K562 (cell line): ENCODE data around the gene SPAG9. TPM values are rescaled to one million over a fixed set of nuclear protein-coding genes. Genes with fewer than 3 reads are reported as not detected.

Source experiments
- CC2D1A ChIP-seq: fragments of 450-650 bp; IDR thresholded peaks from 2 replicates; pipeline ENCODE4 v1.6.1; 2017; ENCODE audit warnings: mild to moderate bottlenecking
- DMBX1 ChIP-seq: fragments of 250-450 bp; sonication (Bioruptor Pico); IDR thresholded peaks from 2 replicates; pipeline ENCODE4 v1.8.0; 2022; ENCODE audit warnings: inconsistent platforms, mild to moderate bottlenecking, moderate library complexity, borderline replicate concordance
- ETS2 ChIP-seq: IDR thresholded peaks from 2 replicates; pipeline ENCODE4 v1.6.1; 2016; ENCODE audit warnings: borderline replicate concordance, missing genetic modification characterization, mild to moderate bottlenecking, moderate library complexity, missing compliant biosample characterization; ENCODE audit not compliant: poor library complexity, severe bottlenecking
- NBN ChIP-seq: fragments of 450-650 bp; IDR thresholded peaks from 2 replicates; pipeline ENCODE4 v1.6.1; 2016; ENCODE audit warnings: low read depth, mild to moderate bottlenecking
- NR2C1 ChIP-seq, 2 experiments: fragments of 450-650 bp; IDR thresholded peaks; 2 replicates each; pipeline ENCODE4 v1.6.1; 2017; ENCODE audit warnings: mild to moderate bottlenecking in 2 of 2, antibody characterized with exemption in 1 of 2, inconsistent platforms in 1 of 2, missing compliant biosample characterization in 1 of 2, missing genetic modification characterization in 1 of 2
- POLR2H ChIP-seq: IDR thresholded peaks from 2 replicates; pipeline ENCODE4 v1.6.1; 2016; ENCODE audit warnings: missing genetic modification characterization, low read depth, mild to moderate bottlenecking, control low read depth, missing compliant biosample characterization, moderate library complexity
- SMARCA5 ChIP-seq: fragments of 450-650 bp; IDR thresholded peaks from 2 replicates; pipeline ENCODE4 v1.6.1; 2016
- YY1 ChIP-seq, 3 experiments: IDR thresholded peaks; 2 replicates each; pipeline ENCODE4 v1.6.1; 2011; ENCODE audit warnings: low read length in 2 of 3, mild to moderate bottlenecking in 2 of 3, moderate library complexity in 2 of 3, borderline replicate concordance in 1 of 3, control low read depth in 1 of 3, low read depth in 1 of 3; ENCODE audit not compliant: insufficient read depth in 3 of 3, insufficient replicate concordance in 2 of 3, control insufficient read depth in 1 of 3, insufficient read length in 1 of 3; ENCODE audit errors: extremely low read depth in 1 of 3
- ZNF175 ChIP-seq: fragments of 200-800 bp; sonication (Bioruptor generic); IDR thresholded peaks from 2 replicates; pipeline ENCODE4 v1.6.1; 2016; ENCODE audit warnings: low read depth, mild to moderate bottlenecking, missing genetic modification characterization, missing compliant biosample characterization
- ZNF224 ChIP-seq: sonication (generic); formaldehyde crosslinking; IDR thresholded peaks from 2 replicates; pipeline ENCODE4 v1.8.0; 2022; ENCODE audit warnings: mild to moderate bottlenecking, missing genetic modification reagents
- polyA plus RNA-seq, 8 experiments: library from polyadenylated mRNA; depleted of rRNA in 4 of 8; stranded (reverse) in 5 of 8; unstranded in 3 of 8; fragments of >200 nt; fragmentation: Nextera tagmentation in 2 of 8; fragmentation: Illumina TruSeq in 1 of 8; extraction: Ambion mirVana in 2 of 8; extraction: Trizol in 1 of 8; gene quantifications; 2 replicates each; pipeline versions ENCODE4 v1.2.1 to v1.2.3, GENCODE V29; 2011 to 2014; ENCODE audit warnings: inconsistent platforms in 1 of 8, missing spikeins in 1 of 8
- total RNA-seq, 7 experiments: library from RNA; depleted of rRNA in 6 of 7; stranded (reverse); fragments of >200 nt in 6 of 7; fragmentation: Illumina TruSeq in 2 of 7; extraction: Trizol in 2 of 7; gene quantifications; 2 replicates each; pipeline versions ENCODE4 v1.2.1 to v1.2.3, GENCODE V29; 2011 to 2021; ENCODE audit warnings: low replicate concordance in 1 of 7
- TF ChIP-seq, protein P1 (sequence below): fragments of 250-450 bp; sonication (Bioruptor Pico); IDR thresholded peaks from 2 replicates; pipeline ENCODE4 v1.5.0; 2021; ENCODE audit warnings: mild to moderate bottlenecking, moderate library complexity
- TF ChIP-seq, protein P2 (sequence below), 2 experiments: fragments of 450-650 bp; IDR thresholded peaks; 2 replicates each; pipeline ENCODE4 v1.6.1; 2016; ENCODE audit warnings: mild to moderate bottlenecking in 2 of 2, borderline replicate concordance in 1 of 2, low read depth in 1 of 2, moderate library complexity in 1 of 2

Gene SPAG9
- total and polyA plus RNA-seq, 9 of the 15 experiments (the other 6 are each of a cell fraction or from before 2014, with no cell fraction given) = 12.2 to 99.2 (median 58.2) TPM

DNA sequence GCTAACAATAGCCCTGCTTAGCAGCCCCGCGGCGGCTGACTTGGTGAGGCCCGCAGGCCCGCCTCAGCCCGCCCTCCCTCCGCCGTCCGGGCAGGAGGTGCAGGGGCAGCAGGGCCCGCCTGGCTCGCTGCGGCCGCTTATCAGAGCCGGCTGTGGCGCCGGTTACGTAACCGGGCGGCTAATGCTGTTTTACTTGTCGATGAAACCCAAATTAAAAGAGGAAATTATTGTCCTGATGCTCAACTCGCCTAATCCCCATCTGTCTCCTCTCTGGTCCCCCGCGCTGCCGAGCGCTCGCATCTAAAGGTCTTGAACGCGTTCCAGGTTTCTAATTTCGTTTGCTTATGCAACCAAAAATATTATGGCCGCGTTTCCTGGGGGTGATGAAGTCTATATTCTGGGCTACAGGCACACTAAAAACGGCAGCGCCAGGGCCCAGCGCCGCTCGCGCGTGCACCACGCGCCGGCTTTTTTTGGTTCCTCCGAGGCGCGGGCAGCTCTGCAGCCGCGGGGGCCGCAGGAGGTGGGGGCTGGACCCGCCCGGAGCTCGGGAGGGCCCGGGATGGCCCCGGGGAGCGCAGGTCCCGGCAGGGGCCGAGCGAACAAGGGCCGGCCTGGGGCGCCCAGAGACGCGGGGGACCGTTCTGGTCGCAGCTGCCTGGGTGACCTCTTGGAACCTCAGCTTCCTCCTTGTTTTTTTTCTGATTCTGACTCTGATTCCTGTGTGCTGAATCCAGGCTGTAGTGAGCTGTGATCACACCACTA is 189.3 kb downstream of the SPAG9 start (continued):
- TF ChIP-seq, protein P1, sequence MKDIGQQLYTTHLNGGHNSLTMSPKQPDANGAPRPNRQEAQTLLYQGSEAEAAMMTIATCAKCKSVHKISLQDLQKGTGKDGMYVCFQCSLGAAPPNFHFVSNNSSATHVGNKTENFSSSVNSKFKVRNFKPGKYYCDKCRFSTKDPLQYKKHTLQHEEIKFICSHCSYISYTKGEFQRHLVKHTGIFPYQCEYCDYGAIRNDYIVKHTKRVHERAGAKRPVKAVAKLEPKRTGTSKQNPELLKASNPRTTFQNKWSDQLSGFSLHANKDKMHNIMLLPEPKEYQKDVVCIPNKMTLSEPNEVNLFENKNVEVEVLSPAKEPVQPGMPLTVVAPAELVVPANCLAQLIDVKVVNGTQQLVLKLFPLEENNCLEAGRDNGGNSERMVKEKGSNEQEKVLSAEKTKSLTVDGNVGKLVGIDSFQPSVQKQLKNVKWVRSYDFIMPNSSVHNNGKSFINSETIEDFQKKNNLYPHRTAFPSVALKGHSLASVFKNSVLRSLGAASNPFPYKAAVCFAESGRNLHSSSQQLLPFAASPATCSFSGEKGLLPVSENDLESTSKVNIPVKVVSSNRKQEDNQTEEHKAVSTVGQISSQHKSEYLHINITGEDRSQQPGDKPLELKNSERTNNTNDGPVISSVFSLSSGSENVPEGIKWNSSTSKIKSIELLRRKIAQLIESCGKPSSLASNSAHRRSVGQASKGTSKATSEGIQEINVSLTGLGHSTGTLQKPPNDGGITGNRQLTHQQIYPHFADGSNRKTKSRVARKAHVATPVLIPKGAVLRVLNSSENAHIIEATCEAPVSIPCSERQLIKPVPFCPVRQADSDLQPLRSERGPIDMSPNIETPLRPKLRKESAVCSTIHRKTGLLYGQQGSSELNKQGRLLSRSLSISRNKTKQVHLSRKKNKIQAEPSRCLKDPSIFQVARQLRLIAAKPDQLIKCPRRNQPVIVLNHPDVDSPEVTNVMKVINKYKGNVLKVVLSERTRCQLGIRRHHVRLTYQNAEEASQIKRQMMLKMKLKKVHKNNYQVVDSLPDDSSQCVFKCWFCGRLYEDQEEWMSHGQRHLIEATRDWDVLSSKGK (CRISPR knock-in tag) = no peak
- TF ChIP-seq ETS2 (tag) (no peak), CC2D1A (no peak), SMARCA5 (no peak), NR2C1 (IDR thresholded peaks at IDR 0.05) (no peak), NR2C1 (tag; IDR thresholded peaks at IDR 0.05) (no peak), ZNF175 (CRISPR knock-in tag) (no peak), NBN (no peak), ZNF224 (CRISPR knock-in tag) (no peak), POLR2H (tag) (no peak), YY1 (IDR thresholded peaks at IDR 0.05; ENCODE audit: borderline replicate concordance in 1 of 3, control insufficient read depth in 1 of 3, extremely low read depth in 1 of 3, insufficient read depth in 3 of 3, insufficient read length in 1 of 3, insufficient replicate concordance in 2 of 3, low read depth in 1 of 3, low read length in 2 of 3) (no peak), DMBX1 (CRISPR knock-in tag) (no peak)
- TF ChIP-seq, protein P2, sequence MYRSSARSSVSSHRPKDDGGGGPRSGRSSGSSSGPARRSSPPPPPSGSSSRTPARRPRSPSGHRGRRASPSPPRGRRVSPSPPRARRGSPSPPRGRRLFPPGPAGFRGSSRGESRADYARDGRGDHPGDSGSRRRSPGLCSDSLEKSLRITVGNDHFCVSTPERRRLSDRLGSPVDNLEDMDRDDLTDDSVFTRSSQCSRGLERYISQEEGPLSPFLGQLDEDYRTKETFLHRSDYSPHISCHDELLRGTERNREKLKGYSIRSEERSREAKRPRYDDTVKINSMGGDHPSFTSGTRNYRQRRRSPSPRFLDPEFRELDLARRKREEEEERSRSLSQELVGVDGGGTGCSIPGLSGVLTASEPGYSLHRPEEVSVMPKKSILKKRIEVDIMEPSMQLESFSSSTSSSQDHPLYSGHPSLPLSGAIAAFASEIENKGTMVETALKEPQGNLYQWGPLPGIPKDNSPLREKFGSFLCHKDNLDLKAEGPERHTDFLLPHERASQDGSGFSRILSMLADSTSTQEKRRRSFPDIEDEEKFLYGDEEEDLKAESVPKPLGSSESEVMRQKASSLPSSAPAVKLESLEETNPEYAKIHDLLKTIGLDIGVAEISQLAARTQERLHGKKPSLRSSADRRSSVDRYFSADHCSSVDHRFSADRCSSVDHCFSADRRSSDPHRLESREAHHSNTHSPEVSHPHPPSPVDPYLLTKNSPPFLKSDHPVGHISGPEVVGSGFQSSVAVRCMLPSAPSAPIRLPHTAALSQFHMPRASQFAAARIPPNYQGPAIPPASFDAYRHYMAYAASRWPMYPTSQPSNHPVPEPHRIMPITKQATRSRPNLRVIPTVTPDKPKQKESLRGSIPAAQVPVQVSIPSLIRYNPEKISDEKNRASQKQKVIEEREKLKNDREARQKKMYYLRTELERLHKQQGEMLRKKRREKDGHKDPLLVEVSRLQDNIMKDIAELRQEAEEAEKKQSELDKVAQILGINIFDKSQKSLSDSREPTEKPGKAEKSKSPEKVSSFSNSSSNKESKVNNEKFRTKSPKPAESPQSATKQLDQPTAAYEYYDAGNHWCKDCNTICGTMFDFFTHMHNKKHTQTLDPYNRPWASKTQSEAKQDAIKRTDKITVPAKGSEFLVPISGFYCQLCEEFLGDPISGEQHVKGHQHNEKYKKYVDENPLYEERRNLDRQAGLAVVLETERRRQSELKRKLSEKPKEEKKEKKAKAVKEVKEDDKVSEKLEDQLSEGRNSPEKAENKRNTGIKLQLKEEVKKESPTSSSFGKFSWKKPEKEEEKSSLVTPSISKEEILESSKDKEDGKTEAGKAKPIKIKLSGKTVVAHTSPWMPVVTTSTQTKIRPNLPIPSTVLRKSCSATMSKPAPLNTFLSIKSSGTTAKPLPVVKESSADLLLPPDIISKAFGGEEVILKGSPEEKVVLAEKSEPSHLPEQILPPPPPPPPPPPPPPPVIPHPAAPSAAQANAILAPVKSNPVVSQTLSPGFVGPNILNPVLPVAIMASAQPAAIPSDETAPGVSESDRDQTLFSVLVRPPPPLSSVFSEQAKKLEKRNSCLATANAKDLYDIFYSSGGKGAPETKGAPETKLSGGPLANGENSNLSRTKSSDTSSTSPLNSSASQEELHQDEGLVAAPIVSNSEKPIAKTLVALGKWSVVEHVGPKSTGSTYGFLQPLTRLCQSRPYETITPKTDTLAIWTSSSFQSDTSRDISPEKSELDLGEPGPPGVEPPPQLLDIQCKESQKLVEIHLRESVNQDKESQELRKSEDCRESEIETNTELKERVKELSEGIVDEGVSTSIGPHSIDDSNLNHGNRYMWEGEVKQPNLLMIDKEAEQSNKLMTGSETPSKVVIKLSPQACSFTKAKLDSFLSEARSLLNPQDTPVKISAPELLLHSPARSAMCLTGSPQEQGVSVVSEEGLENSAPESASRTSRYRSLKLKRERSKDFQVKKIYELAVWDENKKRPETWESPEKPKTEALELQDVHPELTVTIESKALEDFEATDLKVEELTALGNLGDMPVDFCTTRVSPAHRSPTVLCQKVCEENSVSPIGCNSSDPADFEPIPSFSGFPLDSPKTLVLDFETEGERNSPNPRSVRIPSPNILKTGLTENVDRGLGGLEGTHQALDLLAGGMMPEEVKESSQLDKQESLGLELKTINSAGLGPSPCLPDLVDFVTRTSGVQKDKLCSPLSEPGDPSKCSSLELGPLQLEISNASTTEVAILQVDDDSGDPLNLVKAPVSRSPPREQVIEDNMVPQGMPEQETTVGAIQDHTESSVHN (IDR thresholded peaks at IDR 0.05; ENCODE audit: borderline replicate concordance in 1 of 2, low read depth in 1 of 2) = no peak
